HG03432 (cell line): Measurements from ENCODE around the gene CBX2.

Experiments used
- ATAC-seq: cut with Tn5 transposase; IDR thresholded peaks from one replicate; pipeline ENCODE4 v1.9.1; 2021; ENCODE audit warnings: mild to moderate bottlenecking, moderate library complexity; ENCODE audit not compliant: unreplicated experiment

The CBX2 gene

GRCh38 chr17:79777894-79778503 is at the start of gene CBX2:
CBX2 (plus strand) TSS chr17:79778148; CDS start chr17:79778236, 88 bp downstream.
- peak; percentile 67 for ATAC-seq

- ATAC-seq: no peak
Measured at GRCh38 chr17:79728169-79728907, 49.6 kb upstream of the CBX2 start.

GRCh38 chr17:79728908-79729471 is 49.0 kb upstream of the CBX2 start:
- ATAC-seq: no peak

GRCh38 chr17:79729761-79730160 is 48.2 kb upstream of the CBX2 start:
- ATAC-seq: no peak

- ATAC-seq: no peak
Measured at GRCh38 chr17:79730437-79730768, 47.5 kb upstream of the CBX2 start.

- no peak for ATAC-seq
Measured at GRCh38 chr17:79730769-79731483, 47.0 kb upstream of the CBX2 start, which contains the start of gene ENPP7. ENPP7 (plus strand) TSS chr17:79730943; CDS start chr17:79731140, 197 bp downstream.

- ATAC-seq: no peak
Measured at GRCh38 chr17:79732254-79732653, 45.7 kb upstream of the CBX2 start.

GRCh38 chr17:79732804-79733691 is 44.9 kb upstream of the CBX2 start:
- ATAC-seq: no peak

GRCh38 chr17:79733692-79734070 is 44.3 kb upstream of the CBX2 start:
- ATAC-seq: no peak

- ATAC-seq: no peak
Measured at GRCh38 chr17:79735096-79735495, 42.9 kb upstream of the CBX2 start.

- no peak for ATAC-seq
Measured at GRCh38 chr17:79737046-79737921, 40.7 kb upstream of the CBX2 start.

GRCh38 chr17:79737922-79738578 is 39.9 kb upstream of the CBX2 start:
- ATAC-seq: no peak

- no peak for ATAC-seq
Measured at GRCh38 chr17:79738643-79739042, 39.3 kb upstream of the CBX2 start.

- ATAC-seq: no peak
Measured at GRCh38 chr17:79739148-79740062, 38.5 kb upstream of the CBX2 start.

GRCh38 chr17:79740413-79740812 is 37.5 kb upstream of the CBX2 start:
- ATAC-seq: no peak

- ATAC-seq: no peak
Measured at GRCh38 chr17:79741401-79741750, 36.6 kb upstream of the CBX2 start.

GRCh38 chr17:79741751-79742588 is 36.0 kb upstream of the CBX2 start:
- ATAC-seq: no peak

GRCh38 chr17:79742589-79742918 is 35.4 kb upstream of the CBX2 start:
- ATAC-seq: no peak
